HTR-8/SVneo (cell line): ENCODE results near the gene ABHD15.
"Not testable (repeated sequence)": the region's sequence is repeated elsewhere in the genome, so short reads cannot be mapped to it uniquely, and the experiment has no call there.

Experiments
- DNase-seq: peaks from one replicate; pipeline ENCODE4 v3.0.0; 2011; ENCODE audit warnings: low spot score, mixed read lengths; ENCODE audit not compliant: insufficient read length
- FAIRE-seq: peaks from 2 replicates; lab custom pipeline; 2011; peaks lifted over from hg19 to GRCh38; lab: Jason Lieb, UNC

ABHD15 gene

GRCh38 chr17:29571883-29572681, 5.2 kb upstream of the ABHD15 start:
- FAIRE-seq (no peak), DNase-seq (no peak)

DNA sequence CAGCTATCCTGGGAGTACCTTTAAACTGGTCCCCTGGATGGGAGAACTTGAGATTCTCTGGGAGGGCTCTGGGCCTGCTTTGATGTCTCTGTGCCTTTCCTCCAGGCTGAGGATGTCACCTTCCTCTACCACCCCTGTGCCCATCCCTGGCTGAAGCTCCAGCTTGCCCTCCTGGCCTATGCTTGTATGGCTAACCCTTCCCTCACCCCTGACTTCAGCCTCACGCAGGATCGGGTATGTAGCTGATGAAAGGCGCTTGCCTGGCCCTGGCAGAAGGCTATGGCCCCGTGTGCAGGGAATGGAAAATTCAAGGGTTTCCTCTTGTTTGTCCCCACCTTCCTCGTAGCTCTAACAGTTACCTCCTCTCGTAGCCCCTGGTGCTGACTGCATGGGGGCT, 4.6 kb upstream of the ABHD15 start:
- DNase-seq: no peak

GRCh38 chr17:29570521-29570920, 3.7 kb upstream of the ABHD15 start:
- FAIRE-seq (no peak), DNase-seq (no peak)

More for the DNA sequence above, 4.6 kb upstream of the ABHD15 start:
- FAIRE-seq: no peak

- DNase-seq (no peak), FAIRE-seq (peak; percentile 68)
These were observed 2.6 kb upstream of the ABHD15 start for GRCh38 chr17:29569245-29569950.

GRCh38 chr17:29568331-29569244, 1.8 kb upstream of the ABHD15 start, which contains the start of gene TP53I13:
TSS of gene TP53I13 (plus strand) at chr17:29568701. CDS start at chr17:29568759, 58 bp downstream.
- FAIRE-seq: peak; percentile 90
- peak; percentile 93 for DNase-seq

DNA sequence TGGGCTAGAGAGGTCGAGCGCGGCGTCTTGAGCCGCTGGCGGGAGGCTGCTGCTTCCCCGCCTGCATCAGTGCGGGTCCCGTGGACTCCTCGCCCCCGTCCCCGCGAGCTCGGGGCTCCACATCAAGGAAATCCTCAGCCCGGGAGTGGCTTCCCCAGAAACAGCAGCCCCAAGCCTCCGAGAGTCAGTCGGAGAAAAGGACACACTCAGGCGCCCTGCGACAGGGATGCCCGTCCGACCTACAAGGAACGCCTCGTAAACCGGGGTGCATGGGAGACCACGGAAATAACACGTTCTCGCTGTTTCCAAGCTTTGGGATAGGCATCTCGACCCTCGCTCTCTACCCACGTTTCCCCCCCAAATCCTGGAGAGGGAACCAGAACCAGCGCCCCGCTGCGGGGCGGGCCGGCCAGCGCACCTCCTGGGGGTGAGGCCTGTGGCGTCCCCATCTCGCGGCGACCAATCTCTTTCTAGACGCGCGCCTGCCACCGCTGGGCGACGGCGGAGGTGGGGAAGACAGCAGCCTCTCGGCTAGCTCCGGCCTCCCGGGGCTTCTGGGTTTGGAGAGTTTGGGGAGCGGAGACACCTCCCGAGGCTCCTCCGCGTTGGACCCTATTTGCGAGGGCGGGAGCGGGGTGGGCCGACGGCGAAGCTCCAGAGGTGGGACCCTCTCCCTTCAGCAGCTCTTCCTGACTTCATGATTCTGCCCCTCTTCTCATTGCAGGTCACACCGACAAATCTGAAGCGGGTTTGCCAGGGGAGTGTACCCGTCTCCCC, 905 bp upstream of the ABHD15 start:
- FAIRE-seq: peak; percentile 62
- DNase-seq: no peak

DNA sequence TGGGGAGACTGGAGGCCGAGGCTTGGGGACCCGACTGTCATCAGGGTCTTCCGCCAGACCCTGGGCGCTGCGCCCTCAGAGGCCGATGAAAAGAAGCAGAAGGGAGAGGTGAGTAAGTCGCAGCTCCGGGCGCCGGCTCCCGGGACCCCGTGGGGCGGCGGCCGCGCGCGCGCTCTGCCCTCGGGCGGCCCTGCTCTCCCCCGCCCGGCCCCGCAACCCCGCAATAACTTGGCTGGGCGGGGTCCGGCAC, 392 bp upstream of the ABHD15 start:
- DNase-seq (no peak), FAIRE-seq (no peak)

DNA sequence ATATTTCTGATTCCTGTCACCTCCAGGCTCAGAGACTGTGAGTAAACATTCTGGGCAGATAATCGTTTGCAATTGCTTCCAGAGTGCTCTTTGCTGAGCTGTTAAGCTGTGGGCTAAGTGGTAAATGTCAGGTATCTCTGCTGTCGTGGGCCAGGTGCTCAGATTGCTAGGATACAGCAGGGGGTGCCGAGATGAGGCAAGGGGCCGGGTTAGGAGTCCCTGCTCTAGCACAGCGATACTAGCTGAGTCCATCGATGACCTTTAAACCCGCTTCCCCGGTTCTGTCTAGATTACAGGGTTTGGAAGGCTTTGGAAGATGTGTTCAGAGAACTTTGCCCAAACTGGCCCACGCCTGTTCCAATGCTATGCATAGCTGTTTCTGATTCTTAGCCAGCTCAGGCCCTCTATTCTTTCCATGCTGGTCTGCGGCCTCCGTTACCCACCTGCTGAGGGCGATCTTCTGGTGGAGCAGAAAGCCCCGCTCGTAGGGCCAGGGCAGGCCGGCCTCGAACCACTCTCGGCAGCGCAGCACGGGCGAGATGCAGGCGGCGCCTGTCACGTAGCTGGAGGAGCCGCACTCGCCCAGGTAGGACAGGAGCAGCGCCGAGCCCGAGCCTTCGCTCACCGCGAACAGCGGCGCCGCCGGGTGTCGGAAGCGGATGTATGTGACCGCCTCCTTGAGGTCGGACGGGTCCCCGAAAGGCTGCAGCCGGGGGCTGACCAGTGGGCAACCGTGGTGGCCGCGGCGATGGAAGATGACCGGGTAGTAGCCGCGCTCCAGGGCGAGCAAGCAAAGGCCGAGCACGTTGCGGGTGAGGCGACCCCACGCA, 979 bp downstream of the ABHD15 start:
- DNase-seq (peak; percentile 31), FAIRE-seq (no peak)

DNA sequence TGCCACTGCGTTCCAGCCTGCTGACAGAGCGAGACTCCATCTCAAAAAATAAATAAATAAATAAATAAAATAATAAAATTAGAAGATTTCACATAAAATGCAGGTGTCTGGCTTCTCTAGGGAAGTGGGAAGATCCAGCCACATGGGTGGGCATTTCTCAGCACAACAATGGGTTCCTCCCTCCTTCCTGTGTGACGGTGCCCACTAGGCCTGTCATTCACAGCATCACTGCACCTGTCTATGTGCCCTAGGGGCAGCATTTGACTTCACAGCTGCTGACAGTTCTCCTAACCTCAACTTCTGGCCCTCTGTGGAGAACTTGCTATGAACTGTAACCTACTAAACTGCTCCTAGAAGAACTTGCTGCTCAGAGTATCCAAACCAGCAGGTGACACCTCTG, 3.0 kb downstream of the ABHD15 start:
- FAIRE-seq (no peak), DNase-seq (no peak)

GRCh38 chr17:29562615-29563014, 4.2 kb downstream of the ABHD15 start:
- no peak for FAIRE-seq
- no peak for DNase-seq

DNA sequence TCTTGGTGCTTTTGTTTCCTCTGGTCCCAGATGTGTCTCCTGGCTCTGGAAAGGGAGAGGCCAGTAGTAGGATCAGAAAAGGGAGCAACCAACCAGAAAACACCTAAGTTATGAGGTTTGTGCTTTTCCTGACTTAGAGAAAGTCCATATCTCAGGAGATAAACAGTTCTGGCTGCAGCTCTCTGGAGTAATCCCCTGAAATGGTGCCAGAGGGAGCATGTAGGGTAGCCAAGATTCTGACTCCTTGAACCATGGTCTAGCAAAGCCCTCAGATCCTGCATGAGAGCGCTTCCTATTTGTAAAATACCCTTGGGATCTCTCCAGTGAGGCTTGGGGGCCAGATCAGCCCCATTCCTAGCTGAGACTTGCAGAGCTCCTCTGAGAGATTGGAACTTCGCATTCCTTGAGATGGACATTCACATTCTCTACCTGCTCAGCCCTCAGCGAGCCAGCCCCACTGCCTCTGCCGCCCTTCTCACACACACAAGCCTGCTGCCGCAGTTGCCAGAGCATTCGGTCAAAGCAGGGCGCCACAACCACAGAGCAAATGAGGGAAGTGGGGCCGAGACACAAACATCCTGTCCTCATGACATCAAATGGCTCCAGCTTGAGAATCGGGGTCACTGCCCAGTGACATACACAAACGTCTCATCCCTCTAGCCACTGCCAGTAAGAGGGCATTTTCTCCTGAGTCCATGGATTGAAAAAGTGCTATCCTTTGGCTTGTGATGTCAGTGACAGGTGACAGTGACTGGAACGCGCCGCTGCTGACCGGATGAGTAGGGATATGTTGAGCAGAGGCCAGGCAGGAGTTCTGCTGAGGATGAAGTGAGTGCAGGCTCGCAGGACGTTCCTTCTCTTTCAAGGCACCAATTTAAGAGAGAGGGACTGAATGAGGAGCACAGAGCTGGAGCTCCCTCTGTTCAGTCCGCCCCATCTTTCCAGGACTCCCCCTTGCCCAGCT, 5.0 kb downstream of the ABHD15 start:
- FAIRE-seq (no peak), DNase-seq (no peak)

GRCh38 chr17:29560316-29560715, 6.5 kb downstream of the ABHD15 start:
- FAIRE-seq (no peak), DNase-seq (no peak)

DNA sequence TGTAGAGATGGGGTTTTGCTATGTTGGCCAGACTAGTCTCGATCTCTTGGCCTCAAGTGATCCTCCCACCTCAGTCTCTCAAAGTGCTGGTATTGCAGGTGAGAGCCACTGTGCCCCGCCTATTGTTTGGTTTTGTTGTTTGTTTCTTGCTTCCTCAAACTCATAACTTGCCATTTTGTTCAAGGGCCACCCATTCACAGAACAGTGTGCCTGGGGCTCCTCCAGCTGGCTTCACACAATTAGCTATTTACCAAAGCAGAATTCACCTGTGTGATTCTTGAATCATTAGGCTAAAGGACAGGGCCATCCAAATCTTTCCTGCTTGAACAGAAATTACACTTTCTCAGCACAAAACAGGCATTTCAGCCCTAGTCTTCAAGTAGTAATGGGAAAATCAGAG, 7.2 kb downstream of the ABHD15 start:
- FAIRE-seq: no peak
- DNase-seq: no peak

DNA sequence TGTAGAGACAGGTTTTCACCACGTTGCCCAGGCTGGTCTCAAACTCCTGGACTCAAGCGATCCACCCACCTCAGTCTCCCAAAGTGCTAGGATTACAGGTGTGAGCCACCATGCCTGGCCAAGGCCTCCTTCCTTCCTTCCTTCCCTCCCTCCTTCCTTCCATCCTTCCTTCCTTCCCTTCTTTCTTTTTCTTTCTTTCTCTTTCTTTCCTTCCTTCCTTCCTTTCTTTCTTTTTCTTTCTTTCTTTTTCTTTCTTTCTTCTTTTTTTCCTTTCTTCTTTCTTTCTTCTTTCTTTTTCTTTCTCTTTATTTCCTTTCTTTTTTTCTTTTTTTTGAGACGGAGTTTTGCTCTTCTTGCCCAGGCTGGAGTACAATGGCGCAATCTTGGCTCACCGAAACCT, 8.7 kb downstream of the ABHD15 start:
- DNase-seq, FAIRE-seq: not testable (repeated sequence)

GRCh38 chr17:29557739-29558116, 9.1 kb downstream of the ABHD15 start:
- no peak for DNase-seq
- FAIRE-seq: no peak

DNA sequence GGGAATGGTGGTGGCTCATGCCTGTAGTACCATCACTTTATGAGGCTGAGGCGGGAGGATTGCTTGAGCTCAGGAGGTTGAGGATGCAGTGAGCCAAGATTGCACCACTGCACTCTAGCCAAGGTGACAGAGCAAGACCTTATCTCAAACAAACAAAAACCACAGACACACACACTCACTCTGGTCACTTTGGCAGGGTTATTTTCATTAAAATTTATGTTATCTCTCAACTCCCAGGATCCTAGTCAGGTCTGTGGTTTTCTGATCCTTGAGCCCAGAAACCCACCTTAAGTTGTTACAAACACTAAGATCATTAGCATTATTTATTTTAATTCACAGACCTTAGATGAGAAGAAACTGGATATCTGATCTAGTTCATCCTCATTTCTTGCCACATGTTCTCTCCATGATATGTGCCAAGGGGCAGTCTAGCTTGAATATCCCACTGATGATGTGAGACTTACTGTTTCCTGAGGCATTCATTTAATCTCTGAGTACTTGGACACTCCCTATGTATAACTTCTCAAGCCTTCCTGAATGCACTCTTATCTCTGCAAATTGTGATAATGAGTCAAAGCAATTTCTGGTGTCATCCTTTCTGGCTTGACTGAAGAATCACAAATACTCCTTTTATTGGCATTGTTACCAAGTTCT, 9.6 kb downstream of the ABHD15 start:
- DNase-seq: no peak
- FAIRE-seq: no peak

DNA sequence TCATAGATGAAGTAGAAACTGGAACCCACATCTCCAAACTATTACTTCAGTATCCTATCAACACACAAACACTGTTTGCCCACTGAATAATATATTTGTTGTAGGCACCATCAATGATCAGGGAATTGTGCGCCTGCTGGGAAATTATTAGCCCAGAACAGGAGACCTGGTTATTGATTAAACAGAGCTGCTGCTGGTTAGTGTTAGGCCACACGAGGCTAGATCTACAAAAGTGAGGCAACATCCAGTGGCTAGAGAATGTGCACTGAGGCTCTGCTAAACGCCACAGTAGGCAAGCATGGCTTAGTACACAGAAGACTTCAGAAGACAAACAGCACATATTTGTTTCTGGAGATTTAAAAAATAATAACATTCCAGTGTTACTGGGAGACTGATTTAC, 11.0 kb downstream of the ABHD15 start:
- DNase-seq (no peak), FAIRE-seq (no peak)
